Spleen (tissue), 11 donors: Measurements from ENCODE around the gene LDB2. TPM values are rescaled to one million over a fixed set of nuclear protein-coding genes. Genes with fewer than 3 reads are reported as not detected.

Experiments used
- DNase-seq: peaks from one replicate; pipeline ENCODE4 v3.0.0-alpha.2; 2020
- H3K27ac ChIP-seq, 8 donors: fragments of 200-600 bp; sonication (generic) in 7 of 8; 1 replicate in 4 of 8; 2 replicates in 4 of 8; pipeline versions ENCODE4 v1.5.0 to v1.8.0; 2016 to 2021; ENCODE audit warnings: inconsistent platforms in 4 of 8, mild to moderate bottlenecking in 4 of 8, moderate library complexity in 1 of 8
- H3K27me3 ChIP-seq, 7 donors: fragments of 200-600 bp; sonication (generic) in 6 of 7; replicated peaks in 1 of 7; 1 replicate in 4 of 7; 2 replicates in 3 of 7; pipeline versions ENCODE4 v1.5.0 to v1.8.0; 2016 to 2021; ENCODE audit warnings: inconsistent platforms in 3 of 7, mild to moderate bottlenecking in 1 of 7
- H3K36me3 ChIP-seq, 6 donors: fragments of 200-600 bp; sonication (generic) in 5 of 6; 1 replicate in 4 of 6; 2 replicates in 2 of 6; pipeline versions ENCODE4 v1.5.0 to v1.8.0; 2016 to 2021; ENCODE audit warnings: inconsistent platforms in 2 of 6
- H3K4me1 ChIP-seq, 6 donors: fragments of 200-600 bp; sonication (generic) in 5 of 6; 1 replicate in 3 of 6; 2 replicates in 3 of 6; pipeline versions ENCODE4 v1.5.0 to v1.8.0; 2016 to 2021; ENCODE audit warnings: inconsistent platforms in 3 of 6
- H3K4me3 ChIP-seq, 8 donors: fragments of 200-600 bp; sonication (generic) in 7 of 8; 1 replicate in 4 of 8; 2 replicates in 4 of 8; pipeline versions ENCODE4 v1.5.0 to v1.8.0; 2016 to 2021; ENCODE audit warnings: inconsistent platforms in 4 of 8, mild to moderate bottlenecking in 4 of 8, moderate library complexity in 2 of 8
- H3K9me3 ChIP-seq, 8 donors: fragments of 200-600 bp; sonication (generic) in 7 of 8; 1 replicate in 4 of 8; 2 replicates in 4 of 8; pipeline versions ENCODE4 v1.5.0 to v1.8.0; 2016 to 2021; ENCODE audit warnings: inconsistent platforms in 4 of 8
- CTCF ChIP-seq, 11 experiments: fragments of 200-600 bp in 7 of 11; fragments of 450-650 bp in 4 of 11; sonication (generic) in 4 of 11; IDR thresholded peaks in 8 of 11; conservative IDR thresholded peaks in 3 of 11; 1 replicate in 7 of 11; 2 replicates in 4 of 11; pipeline versions ENCODE4 v1.4.0 to v1.8.0; 2016 to 2021; ENCODE audit warnings: antibody characterized with exemption in 11 of 11, inconsistent platforms in 4 of 11, mild to moderate bottlenecking in 1 of 11
- POLR2A ChIP-seq, 3 donors: fragments of 450-650 bp; IDR thresholded peaks; one replicate each; pipeline ENCODE4 v1.5.1; 2017; ENCODE audit warnings: antibody characterized with exemption in 3 of 3, mild to moderate bottlenecking in 1 of 3
- POLR2AphosphoS5 ChIP-seq, 3 donors: sonication (generic); formaldehyde crosslinking; IDR thresholded peaks; one replicate each; pipeline ENCODE4 v1.5.1; 2017; ENCODE audit warnings: antibody characterized with exemption in 3 of 3
- WGBS, 5 donors: extraction: QIAGEN DNeasy Blood & Tissue Kit in 3 of 5; methylation state at CpG; one replicate each; pipeline versions ENCODE4 v1.1.5 to v1.1.7; 2013 to 2018; 5-methylcytosine and 5-hydroxymethylcytosine counted together
- intact Hi-C: fragments of 100-400 bp; cut with DNase I; formaldehyde crosslinking; loops from one replicate; pipeline ENCODE4 v1.15.0; 2023; ENCODE audit warnings: low total_unique reads
- polyA plus RNA-seq, 3 donors: library from polyadenylated mRNA; stranded (reverse); fragments of 200-250 nt; gene quantifications; one replicate each; pipeline ENCODE4 v1.2.1, GENCODE V29; 2013
- total RNA-seq, 7 donors: library from RNA; depleted of rRNA in 3 of 7; stranded (reverse); fragments of >200 nt in 3 of 7; fragmentation: NEBNext Ultra II Directional in 4 of 7; extraction: Animal tissue kit (Norgen Biotek cat#: 25700) in 4 of 7; gene quantifications; one replicate each; pipeline versions ENCODE4 v1.1.0 to v1.2.1, GENCODE V29; 2016 to 2021
- donor health status: healthy with polysubstance abuse.
- donor health status: DM: no; HTN: no; CAD: no; lungs with moderate emphysema.
- donor health status: DM: no; HTN: no; CAD: no.
- donor health status: Bipolar disorder and iron deficiency.
- donor health status: healthy.
- donor health status: DM: no; HTN: no; CAD: no.
- donor health status: DM: yes; HTN: yes; CAD: no.

LDB2 gene
- total and polyA plus RNA-seq, 10 donors = 24.1 to 257 (median 142) TPM

GRCh38 chr4:16695896-16696295 is 202.5 kb downstream of the LDB2 start:
- Histone ChIP-seq H3K27ac (no peak overlapping the region), H3K4me3 (no peak overlapping the region), H3K9me3 (no peaks in the 10 kb centered on the region), H3K27me3 (no peaks in the 10 kb centered on the region), H3K36me3 (no peaks in the 10 kb centered on the region), H3K4me1 (peaks cover 0 to 5% (median 0%) of the 10 kb centered on the region in 6 donors)
- 81 to 100% (median 94%) methylated on average over 1 of the region's 1 CpG for WGBS, 5 donors
- TF ChIP-seq POLR2AphosphoS5 (IDR thresholded peaks at IDR 0.05) = no peak
- no peak for TF ChIP-seq CTCF (IDR thresholded peaks at IDR 0.05 in 8 of 11, conservative IDR thresholded peaks at IDR 0.05 in 3 of 11)
- no peak for TF ChIP-seq POLR2A (IDR thresholded peaks at IDR 0.05)
- DNase-seq = no peak
- intact Hi-C loops = no loop called here

GRCh38 chr4:16694884-16695276 is 203.6 kb downstream of the LDB2 start:
- no peak for DNase-seq
- Histone ChIP-seq H3K9me3 (no peaks in the 10 kb centered on the region), H3K27ac (no peak overlapping the region), H3K36me3 (no peaks in the 10 kb centered on the region), H3K4me1 (peaks cover 0 to 5% (median 0%) of the 10 kb centered on the region in 6 donors), H3K27me3 (no peaks in the 10 kb centered on the region), H3K4me3 (no peak overlapping the region)
- WGBS, 5 donors = 89 to 93% (median 91%) methylated on average over 4 of the region's 4 CpGs
- TF ChIP-seq CTCF (IDR thresholded peaks at IDR 0.05 in 8 of 11, conservative IDR thresholded peaks at IDR 0.05 in 3 of 11) (no peak), POLR2AphosphoS5 (IDR thresholded peaks at IDR 0.05) (no peak), POLR2A (IDR thresholded peaks at IDR 0.05) (no peak)
- intact Hi-C loops = no loop called here

- TF ChIP-seq CTCF (IDR thresholded peaks at IDR 0.05 in 8 of 11, conservative IDR thresholded peaks at IDR 0.05 in 3 of 11) (no peak), POLR2A (IDR thresholded peaks at IDR 0.05) (no peak), POLR2AphosphoS5 (IDR thresholded peaks at IDR 0.05) (no peak)
- no peak for DNase-seq
- H3K27ac ChIP-seq = no peak overlapping the region
- 83 to 87% (median 84%) methylated on average over 13 of the region's 13 CpGs for WGBS, 5 donors
- intact Hi-C loops = no loop called here
- H3K4me1 ChIP-seq = peaks cover 0 to 5% (median 0%) of the 10 kb centered on the region in 6 donors
- H3K4me3 ChIP-seq = no peak overlapping the region
- no peaks in the 10 kb centered on the region for H3K9me3 ChIP-seq
- no peaks in the 10 kb centered on the region for H3K27me3 ChIP-seq
- no peaks in the 10 kb centered on the region for H3K36me3 ChIP-seq
Measured at GRCh38 chr4:16694173-16694883, 204.1 kb downstream of the LDB2 start.

GRCh38 chr4:16693641-16694040 is 204.8 kb downstream of the LDB2 start:
- H3K27ac ChIP-seq = no peak overlapping the region
- no peak overlapping the region for H3K4me3 ChIP-seq
- WGBS, 5 donors = 82 to 95% (median 90%) methylated on average over 3 of the region's 3 CpGs
- intact Hi-C loops = no loop called here
- peaks cover 0 to 5% (median 0%) of the 10 kb centered on the region in 6 donors for H3K4me1 ChIP-seq
- DNase-seq = no peak
- no peaks in the 10 kb centered on the region for H3K27me3 ChIP-seq
- TF ChIP-seq CTCF (IDR thresholded peaks at IDR 0.05 in 8 of 11, conservative IDR thresholded peaks at IDR 0.05 in 3 of 11) = no peak
- no peak for TF ChIP-seq POLR2A (IDR thresholded peaks at IDR 0.05)
- TF ChIP-seq POLR2AphosphoS5 (IDR thresholded peaks at IDR 0.05) = no peak
- no peaks in the 10 kb centered on the region for H3K36me3 ChIP-seq
- H3K9me3 ChIP-seq = no peaks in the 10 kb centered on the region
